Measurements from ENCODE around the gene RAMAC. TPM values are rescaled to one million over a fixed set of nuclear protein-coding genes. Genes with fewer than 3 reads are reported as not detected.

RAMAC gene
- total RNA-seq, 1 donor = 26.4 TPM

DNA sequence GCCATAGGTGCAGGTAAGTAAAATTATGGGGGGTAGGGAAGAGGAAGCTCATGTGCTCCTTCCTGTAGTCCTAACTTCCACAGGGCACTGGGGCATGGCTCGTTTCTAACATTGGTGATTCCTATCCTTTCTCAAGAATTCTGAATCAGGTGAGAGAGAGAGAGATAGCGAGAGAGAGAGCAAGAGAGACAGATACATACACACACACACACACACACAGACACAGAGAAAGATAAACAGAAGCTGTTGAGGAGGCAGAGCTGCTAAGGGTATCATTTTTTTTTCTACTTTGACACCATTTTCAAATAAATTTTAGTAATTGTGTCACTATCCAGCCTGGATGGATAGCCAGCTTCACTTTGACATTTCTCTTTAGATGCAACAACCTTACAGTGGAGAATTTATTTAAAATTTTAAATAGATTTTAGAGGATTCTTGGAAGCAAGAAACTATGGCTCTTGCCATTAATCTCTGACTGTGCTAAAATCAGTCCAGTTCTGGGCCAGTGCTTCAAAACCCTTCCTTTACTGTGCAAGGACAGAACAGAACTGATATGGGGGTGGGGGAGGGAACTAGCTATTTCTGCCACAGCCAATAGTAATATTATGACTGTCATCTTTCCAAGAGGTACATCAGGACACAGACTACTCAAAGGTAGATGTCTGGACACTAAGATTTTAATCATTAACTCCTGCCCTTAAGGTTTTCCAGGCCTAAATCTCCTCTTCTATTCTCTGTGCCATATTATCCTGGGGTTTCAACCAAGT is 14.6 kb upstream of the RAMAC start:
- no peaks in the 10 kb centered on the region for H3K36me3 ChIP-seq (ENCODE audit: insufficient read depth, low read length)
- no peaks in the 10 kb centered on the region for H3K79me2 ChIP-seq (ENCODE audit: insufficient read depth, low read length)
- H3K27me3 ChIP-seq (ENCODE audit: insufficient read depth, low read length) = no peaks in the 10 kb centered on the region
- DNase-seq (ENCODE audit: insufficient read length, low spot score, missing footprints) = no peak
- H3K9me3 ChIP-seq (ENCODE audit: low read depth, low read length) = no peaks in the 10 kb centered on the region
- H4K20me1 ChIP-seq (ENCODE audit: insufficient read depth, low read length) = no peaks in the 10 kb centered on the region
- no peak overlapping the region for H2AFZ ChIP-seq (ENCODE audit: low read length)
- peaks cover 13% of the 10 kb centered on the region for H3K4me1 ChIP-seq (ENCODE audit: insufficient read depth, low read length)
- no peak overlapping the region for H3K4me2 ChIP-seq (ENCODE audit: insufficient read depth, low read length)
- H3K4me3 ChIP-seq (ENCODE audit: insufficient read depth, low read length) = no peak overlapping the region
- TF ChIP-seq, protein P1, sequence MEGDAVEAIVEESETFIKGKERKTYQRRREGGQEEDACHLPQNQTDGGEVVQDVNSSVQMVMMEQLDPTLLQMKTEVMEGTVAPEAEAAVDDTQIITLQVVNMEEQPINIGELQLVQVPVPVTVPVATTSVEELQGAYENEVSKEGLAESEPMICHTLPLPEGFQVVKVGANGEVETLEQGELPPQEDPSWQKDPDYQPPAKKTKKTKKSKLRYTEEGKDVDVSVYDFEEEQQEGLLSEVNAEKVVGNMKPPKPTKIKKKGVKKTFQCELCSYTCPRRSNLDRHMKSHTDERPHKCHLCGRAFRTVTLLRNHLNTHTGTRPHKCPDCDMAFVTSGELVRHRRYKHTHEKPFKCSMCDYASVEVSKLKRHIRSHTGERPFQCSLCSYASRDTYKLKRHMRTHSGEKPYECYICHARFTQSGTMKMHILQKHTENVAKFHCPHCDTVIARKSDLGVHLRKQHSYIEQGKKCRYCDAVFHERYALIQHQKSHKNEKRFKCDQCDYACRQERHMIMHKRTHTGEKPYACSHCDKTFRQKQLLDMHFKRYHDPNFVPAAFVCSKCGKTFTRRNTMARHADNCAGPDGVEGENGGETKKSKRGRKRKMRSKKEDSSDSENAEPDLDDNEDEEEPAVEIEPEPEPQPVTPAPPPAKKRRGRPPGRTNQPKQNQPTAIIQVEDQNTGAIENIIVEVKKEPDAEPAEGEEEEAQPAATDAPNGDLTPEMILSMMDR (IDR thresholded peaks at IDR 0.05; ENCODE audit: extremely low read depth, low read depth, low read length) = no peak
- no peak overlapping the region for H3K27ac ChIP-seq (ENCODE audit: low read depth, low read length)

DNA sequence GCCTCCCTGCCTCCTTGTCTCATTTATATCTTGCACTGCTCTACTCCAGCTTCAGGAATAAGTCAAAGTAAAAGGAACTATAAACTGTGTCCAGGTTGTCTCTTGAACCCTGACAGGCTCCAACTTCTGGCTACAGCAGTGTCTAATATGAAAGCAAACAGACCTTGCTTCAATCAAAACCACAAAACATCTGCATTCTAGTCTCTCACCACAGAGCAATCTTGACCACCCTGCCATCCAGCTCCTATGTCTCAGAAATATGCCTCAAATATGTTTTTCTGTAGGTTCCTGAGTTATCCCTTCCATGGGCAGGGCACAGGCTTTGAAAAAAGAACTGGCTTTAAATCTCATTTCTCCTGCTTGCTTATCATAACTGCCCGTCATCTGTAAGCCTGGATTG is 13.0 kb upstream of the RAMAC start:
- no peak overlapping the region for H3K4me2 ChIP-seq (ENCODE audit: insufficient read depth, low read length)
- H2AFZ ChIP-seq (ENCODE audit: low read length) = no peak overlapping the region
- DNase-seq (ENCODE audit: insufficient read length, low spot score, missing footprints) = no peak

DNA sequence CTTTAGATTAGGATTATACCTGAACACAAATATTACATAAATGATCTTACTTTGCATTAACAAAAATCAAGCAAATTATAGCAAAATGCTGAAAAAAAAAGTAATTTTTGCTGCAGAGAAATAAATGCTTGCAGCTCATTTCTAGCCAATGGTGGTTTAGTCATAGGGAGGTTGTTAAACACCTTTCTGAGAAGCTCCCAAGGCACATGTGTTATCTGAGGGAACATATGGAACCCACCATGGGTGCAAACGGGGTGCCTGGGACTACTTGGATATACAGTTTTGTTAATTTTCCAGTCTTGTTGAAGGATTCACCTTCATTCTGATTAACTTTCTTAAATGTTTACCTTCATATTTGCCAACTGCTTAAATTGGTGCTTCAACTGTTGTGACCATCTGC is 8.9 kb upstream of the RAMAC start:
- Histone ChIP-seq H3K79me2 (ENCODE audit: insufficient read depth, low read length) (no peaks in the 10 kb centered on the region), H3K4me3 (ENCODE audit: insufficient read depth, low read length) (no peak overlapping the region), H3K4me2 (ENCODE audit: insufficient read depth, low read length) (no peak overlapping the region), H3K36me3 (ENCODE audit: insufficient read depth, low read length) (no peaks in the 10 kb centered on the region), H2AFZ (ENCODE audit: low read length) (no peak overlapping the region), H4K20me1 (ENCODE audit: insufficient read depth, low read length) (no peaks in the 10 kb centered on the region), H3K27ac (ENCODE audit: low read depth, low read length) (no peak overlapping the region), H3K9me3 (ENCODE audit: low read depth, low read length) (no peaks in the 10 kb centered on the region), H3K4me1 (ENCODE audit: insufficient read depth, low read length) (no peaks in the 10 kb centered on the region), H3K27me3 (ENCODE audit: insufficient read depth, low read length) (no peaks in the 10 kb centered on the region)
- TF ChIP-seq, protein P1 (IDR thresholded peaks at IDR 0.05; ENCODE audit: extremely low read depth, low read depth, low read length) = no peak
- DNase-seq (ENCODE audit: insufficient read length, low spot score, missing footprints) = peak; percentile 61

More for the DNA sequence above, 13.0 kb upstream of the RAMAC start:
- Histone ChIP-seq H3K27me3 (ENCODE audit: insufficient read depth, low read length) (no peaks in the 10 kb centered on the region), H3K27ac (ENCODE audit: low read depth, low read length) (no peak overlapping the region), H3K4me1 (ENCODE audit: insufficient read depth, low read length) (peaks cover 13% of the 10 kb centered on the region), H3K79me2 (ENCODE audit: insufficient read depth, low read length) (no peaks in the 10 kb centered on the region), H3K36me3 (ENCODE audit: insufficient read depth, low read length) (no peaks in the 10 kb centered on the region), H4K20me1 (ENCODE audit: insufficient read depth, low read length) (no peaks in the 10 kb centered on the region), H3K4me3 (ENCODE audit: insufficient read depth, low read length) (no peak overlapping the region), H3K9me3 (ENCODE audit: low read depth, low read length) (no peaks in the 10 kb centered on the region)
- TF ChIP-seq, protein P1 (IDR thresholded peaks at IDR 0.05; ENCODE audit: extremely low read depth, low read depth, low read length) = no peak

DNA sequence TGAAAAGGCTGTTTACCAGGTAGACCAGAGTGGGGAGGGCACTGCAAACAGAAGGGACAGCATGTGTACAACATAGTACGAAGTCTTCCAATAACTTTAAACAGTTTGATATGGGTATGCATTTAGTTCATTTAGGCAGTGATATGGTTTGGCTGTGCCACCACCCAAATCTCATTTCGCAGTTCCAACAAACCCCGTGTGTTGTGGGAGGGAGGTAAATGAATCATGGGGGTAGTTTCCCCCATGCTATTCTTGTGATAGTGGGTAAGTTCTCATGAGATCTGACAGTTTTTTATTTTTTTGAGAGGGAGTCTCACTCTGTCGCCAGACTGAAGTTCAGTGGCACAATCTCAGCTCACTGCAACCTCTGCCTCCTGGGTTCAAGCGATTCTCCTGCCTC is 7.6 kb upstream of the RAMAC start:
- no peaks in the 10 kb centered on the region for H3K9me3 ChIP-seq (ENCODE audit: low read depth, low read length)
- H3K4me2 ChIP-seq (ENCODE audit: insufficient read depth, low read length) = no peak overlapping the region
- TF ChIP-seq, protein P1 (IDR thresholded peaks at IDR 0.05; ENCODE audit: extremely low read depth, low read depth, low read length) = no peak
- DNase-seq (ENCODE audit: insufficient read length, low spot score, missing footprints) = no peak
- H3K27ac ChIP-seq (ENCODE audit: low read depth, low read length) = no peak overlapping the region
- no peaks in the 10 kb centered on the region for H3K27me3 ChIP-seq (ENCODE audit: insufficient read depth, low read length)
- no peaks in the 10 kb centered on the region for H3K36me3 ChIP-seq (ENCODE audit: insufficient read depth, low read length)
- H3K79me2 ChIP-seq (ENCODE audit: insufficient read depth, low read length) = no peaks in the 10 kb centered on the region
- no peak overlapping the region for H2AFZ ChIP-seq (ENCODE audit: low read length)
- H3K4me3 ChIP-seq (ENCODE audit: insufficient read depth, low read length) = no peak overlapping the region
- no peaks in the 10 kb centered on the region for H4K20me1 ChIP-seq (ENCODE audit: insufficient read depth, low read length)
- H3K4me1 ChIP-seq (ENCODE audit: insufficient read depth, low read length) = no peaks in the 10 kb centered on the region

Measured in osteoblast (primary cell).